ENCODE results near the gene WDR73. TPM values are rescaled to one million over a fixed set of nuclear protein-coding genes. Genes with fewer than 3 reads are reported as not detected.

The WDR73 gene
- total and polyA plus RNA-seq, 10 of the 15 experiments (the other 5 are each of a cell fraction or from before 2014, with no cell fraction given), result 4.4 to 25.6 (median 16.3) TPM

DNA sequence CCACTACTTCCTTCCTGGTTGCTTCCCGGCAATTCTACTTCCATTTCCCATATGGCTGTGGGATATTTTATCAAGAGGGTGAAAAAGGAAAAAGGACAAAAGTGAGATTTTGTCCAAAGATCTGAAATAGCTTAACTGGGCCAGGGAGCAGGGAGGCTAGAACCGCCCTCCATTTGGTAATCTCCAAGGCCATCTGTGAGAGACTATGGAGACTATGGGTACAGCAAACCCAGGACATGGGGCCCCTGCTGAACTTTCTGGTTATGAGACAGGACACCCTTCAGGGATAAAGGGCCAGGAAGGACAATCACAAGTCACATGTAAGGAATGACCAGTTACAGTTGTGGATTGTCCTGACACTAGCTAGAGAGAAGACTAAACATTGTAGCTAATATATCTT is 29.0 kb downstream of the WDR73 start:
- H3K79me2 ChIP-seq (ENCODE audit: control insufficient read depth, insufficient read depth, low read length), result no peaks in the 10 kb centered on the region
- SMC1A ChIA-PET (ENCODE audit: uncharacterized antibody, unreplicated experiment), result interaction anchor here (1.3 kb wide), 1 partner anchor 10 kb away, joined by 3 read pairs; no protein-coding TSS in a partner anchor
- no peak overlapping the region for H3K27ac ChIP-seq (ENCODE audit: control insufficient read depth, insufficient read depth)
- in situ Hi-C loops (cut with MboI) (no loop called here), intact Hi-C loops (cut with micrococcal nuclease; ENCODE audit: unreplicated experiment) (no loop called here)
- H3K4me2 ChIP-seq (ENCODE audit: control insufficient read depth, insufficient read depth), result no peak overlapping the region
- CTCF ChIA-PET, result interaction anchor here (1.6 to 1.9 kb wide), 2 partner anchors 54 to 220 kb away, joined by 5 to 6 read pairs; no protein-coding TSS in a partner anchor
- BruUV-seq (replicated peaks), result no TSS peak
- TF ChIP-seq ZBTB33 (IDR thresholded peaks at IDR 0.05) (no peak), ZBTB4 (CRISPR knock-in tag; IDR thresholded peaks at IDR 0.05) (no peak), TAF1 (IDR thresholded peaks at IDR 0.05; ENCODE audit: borderline replicate concordance, low read depth, low read length) (no peak), MXI1 (IDR thresholded peaks at IDR 0.05; ENCODE audit: low read depth, low read length) (no peak), PAX8 (IDR thresholded peaks at IDR 0.05) (no peak), TARDBP (IDR thresholded peaks at IDR 0.05; ENCODE audit: borderline replicate concordance) (no peak), POLR2AphosphoS5 (IDR thresholded peaks at IDR 0.05; ENCODE audit: low read length) (no peak), EGR1 (IDR thresholded peaks at IDR 0.05; ENCODE audit: borderline replicate concordance in 1 of 2, low read depth in 2 of 2, low read length in 2 of 2) (no peak)
- TF ChIP-seq, protein P1, sequence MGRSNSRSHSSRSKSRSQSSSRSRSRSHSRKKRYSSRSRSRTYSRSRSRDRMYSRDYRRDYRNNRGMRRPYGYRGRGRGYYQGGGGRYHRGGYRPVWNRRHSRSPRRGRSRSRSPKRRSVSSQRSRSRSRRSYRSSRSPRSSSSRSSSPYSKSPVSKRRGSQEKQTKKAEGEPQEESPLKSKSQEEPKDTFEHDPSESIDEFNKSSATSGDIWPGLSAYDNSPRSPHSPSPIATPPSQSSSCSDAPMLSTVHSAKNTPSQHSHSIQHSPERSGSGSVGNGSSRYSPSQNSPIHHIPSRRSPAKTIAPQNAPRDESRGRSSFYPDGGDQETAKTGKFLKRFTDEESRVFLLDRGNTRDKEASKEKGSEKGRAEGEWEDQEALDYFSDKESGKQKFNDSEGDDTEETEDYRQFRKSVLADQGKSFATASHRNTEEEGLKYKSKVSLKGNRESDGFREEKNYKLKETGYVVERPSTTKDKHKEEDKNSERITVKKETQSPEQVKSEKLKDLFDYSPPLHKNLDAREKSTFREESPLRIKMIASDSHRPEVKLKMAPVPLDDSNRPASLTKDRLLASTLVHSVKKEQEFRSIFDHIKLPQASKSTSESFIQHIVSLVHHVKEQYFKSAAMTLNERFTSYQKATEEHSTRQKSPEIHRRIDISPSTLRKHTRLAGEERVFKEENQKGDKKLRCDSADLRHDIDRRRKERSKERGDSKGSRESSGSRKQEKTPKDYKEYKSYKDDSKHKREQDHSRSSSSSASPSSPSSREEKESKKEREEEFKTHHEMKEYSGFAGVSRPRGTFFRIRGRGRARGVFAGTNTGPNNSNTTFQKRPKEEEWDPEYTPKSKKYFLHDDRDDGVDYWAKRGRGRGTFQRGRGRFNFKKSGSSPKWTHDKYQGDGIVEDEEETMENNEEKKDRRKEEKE (IDR thresholded peaks at IDR 0.05), result no peak
- DNase-seq (ENCODE audit: low read depth, low spot score) (no peak), FAIRE-seq (no peak), ATAC-seq (no peak)
- no peaks in the 10 kb centered on the region for H3K4me1 ChIP-seq (ENCODE audit: control insufficient read depth, insufficient read depth, low read length)
- peaks cover 25% of the 10 kb centered on the region for H3K9me3 ChIP-seq (replicated peaks; ENCODE audit: control insufficient read depth, insufficient read depth, low read length)
- no peak overlapping the region for H3K4me3 ChIP-seq
- POLR2A ChIA-PET, result interaction anchor here (0.5 to 0.6 kb wide), 2 partner anchors 11 to 1638 kb away, joined by 3 to 4 read pairs; no protein-coding TSS in a partner anchor
- no peaks in the 10 kb centered on the region for H4K20me1 ChIP-seq (ENCODE audit: control insufficient read depth, insufficient read depth)
- no peak overlapping the region for H2AFZ ChIP-seq (ENCODE audit: control insufficient read depth, low read depth, low read length)
- no peak overlapping the region for H3K9ac ChIP-seq (ENCODE audit: control insufficient read depth, insufficient read depth, low read length)
- H3K27me3 ChIP-seq (replicated peaks in 1 of 2; ENCODE audit: control insufficient read depth in 2 of 2, insufficient read depth in 2 of 2, low read length in 1 of 2), result no peaks in the 10 kb centered on the region
- peaks cover 1 to 10% of the 10 kb centered on the region in 2 experiments for H3K36me3 ChIP-seq (ENCODE audit: control insufficient read depth in 2 of 2, insufficient read depth in 2 of 2, low read length in 1 of 2)
- WGBS (ENCODE audit: insufficient coverage, insufficient replicate concordance, low lambda C conversion rate, missing lambda C conversion rate), result 89% methylated on average over 2 of the region's 2 CpGs
- RAD21 ChIA-PET (ENCODE audit: unreplicated experiment), result interaction anchor here (1.0 kb wide), 1 partner anchor 29 kb away, joined by 3 read pairs; the partner anchor contains the start of gene WDR73
